HT-29 (cell line): Measurements from ENCODE around the gene FSCB. TPM values are rescaled to one million over a fixed set of nuclear protein-coding genes. Genes with fewer than 3 reads are reported as not detected.

Experiments
- DNase-seq: peaks from one replicate; pipeline ENCODE4 v3.0.0-alpha.2; 2015; ENCODE audit warnings: low spot score
- total RNA-seq: library from RNA; depleted of rRNA; stranded (reverse); fragments of >200 nt; shearing (Covaris generic); gene quantifications from 2 replicates; pipeline ENCODE4 v1.2.3, GENCODE V29; 2014; rRNA removed

The FSCB gene
- not detected in 2 replicates for total RNA-seq

DNA sequence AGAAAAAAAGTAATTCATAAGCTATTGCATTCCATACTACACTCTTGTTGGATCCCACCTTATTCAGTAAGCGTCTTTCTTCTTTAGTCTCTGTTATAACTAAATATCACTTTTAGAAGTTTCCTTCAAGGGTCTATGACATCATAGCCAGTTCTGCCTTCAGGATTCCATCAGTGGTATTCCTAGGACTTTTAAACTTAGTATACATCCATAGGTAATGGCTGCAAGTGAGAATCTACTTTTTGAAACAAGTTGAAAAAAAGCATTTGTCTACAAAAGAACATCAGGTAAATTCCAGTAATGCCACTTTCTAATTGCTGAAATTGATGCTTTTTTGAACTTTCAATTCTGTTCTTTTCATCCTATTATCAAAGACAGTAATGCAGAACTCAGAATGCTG lies at the start of gene FSCB:
TSS of gene FSCB (minus strand) at position 101 of the 400 bp plus-strand sequence. CDS start 296 bp downstream, outside the sequence.
- DNase-seq = no peak

- no peak for DNase-seq
Measured at GRCh38 chr14:44531658-44532057, 24.6 kb upstream of the FSCB start.

DNA sequence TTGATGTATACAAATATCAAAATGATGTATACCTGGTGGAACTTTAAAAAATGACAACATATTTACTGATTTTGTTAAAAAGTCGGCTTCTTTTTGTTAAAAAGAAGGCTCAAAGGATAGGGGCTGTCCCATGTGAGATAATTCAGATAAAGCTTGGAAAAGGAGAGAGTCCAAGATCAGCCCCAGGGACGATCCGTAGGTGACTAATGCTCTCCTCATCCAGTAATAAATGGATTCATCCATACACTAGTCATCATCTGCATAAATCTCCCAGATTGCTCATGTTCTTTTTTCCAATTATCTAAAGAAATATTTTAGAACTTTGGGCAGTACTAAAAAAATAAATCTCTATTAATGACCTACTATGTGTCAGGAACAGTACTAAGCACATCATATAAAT lies 23.4 kb upstream of the FSCB start:
- DNase-seq = no peak

- no peak for DNase-seq
Measured at GRCh38 chr14:44529026-44529425, 21.9 kb upstream of the FSCB start.

- no peak for DNase-seq
Measured at GRCh38 chr14:44528180-44528579, 21.1 kb upstream of the FSCB start.

DNA sequence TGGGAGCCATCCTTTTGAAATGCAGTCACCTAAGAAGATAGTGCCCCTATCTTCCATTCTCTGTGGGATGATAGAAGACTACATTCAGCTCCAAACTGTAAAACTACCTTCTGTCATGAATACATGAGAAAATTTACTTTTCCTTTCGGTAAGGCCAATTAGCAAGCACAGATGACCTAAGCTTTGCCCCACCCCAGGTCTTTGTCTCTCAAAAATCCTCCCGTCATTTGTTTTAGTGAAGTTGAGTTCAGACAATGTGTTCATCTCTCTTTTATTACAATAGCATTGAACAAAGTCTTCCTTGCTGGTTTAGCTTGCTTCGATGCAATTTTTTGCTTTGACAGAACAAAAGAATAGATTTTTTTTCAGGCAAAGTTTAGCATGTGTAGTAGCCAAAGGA lies 18.2 kb upstream of the FSCB start:
- DNase-seq = no peak

DNA sequence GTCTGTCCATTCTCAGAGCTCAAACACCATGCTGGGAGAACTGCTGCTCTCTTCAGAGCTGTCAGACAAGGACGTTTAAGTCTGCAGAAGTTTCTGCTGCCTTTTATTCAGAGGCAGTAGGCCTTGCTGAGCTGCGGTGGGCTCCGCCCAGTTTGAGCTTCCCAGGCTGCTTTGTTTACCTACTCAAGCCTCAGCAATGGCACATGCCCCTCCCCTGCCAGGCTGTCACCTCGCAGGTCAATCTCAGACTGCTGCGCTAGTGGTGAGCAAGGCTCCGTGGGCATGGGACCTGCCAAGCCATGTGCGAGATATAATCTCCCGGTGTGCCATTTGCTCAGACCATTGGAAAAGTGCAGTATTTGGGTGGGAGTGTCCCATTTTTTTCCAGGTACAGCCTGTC lies 8.6 kb upstream of the FSCB start:
- DNase-seq = peak; percentile 2

GRCh38 chr14:44508834-44509233 lies 1.8 kb upstream of the FSCB start:
- DNase-seq = no peak

GRCh38 chr14:44505588-44505987 lies 1.5 kb downstream of the FSCB start:
- no peak for DNase-seq

GRCh38 chr14:44497148-44497547 lies 9.9 kb downstream of the FSCB start:
- DNase-seq = no peak

- DNase-seq = no peak
Measured at GRCh38 chr14:44494137-44494536, 12.9 kb downstream of the FSCB start.

DNA sequence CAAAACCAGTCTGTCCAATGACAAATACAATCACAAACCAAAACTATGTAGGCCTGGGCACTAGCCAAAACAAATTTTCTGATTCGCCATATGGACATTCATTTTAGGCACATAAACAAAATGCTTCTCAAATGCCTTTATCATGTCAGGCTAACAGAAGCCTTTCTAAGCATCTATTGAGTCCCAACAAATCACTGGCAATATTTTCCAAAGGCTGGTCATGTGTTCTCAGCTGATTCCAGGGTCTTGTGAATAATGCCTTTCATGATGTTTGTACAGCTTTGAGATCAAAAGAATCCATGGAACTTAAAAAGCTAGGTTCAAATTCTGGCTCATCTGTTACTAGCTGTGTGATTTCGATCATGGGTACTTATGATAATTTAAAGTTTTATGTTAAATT lies 16.1 kb downstream of the FSCB start:
- DNase-seq = no peak

- DNase-seq = no peak
Measured at GRCh38 chr14:44477953-44478352, 29.1 kb downstream of the FSCB start.

GRCh38 chr14:44468771-44469170 lies 38.3 kb downstream of the FSCB start:
- no peak for DNase-seq

GRCh38 chr14:44463356-44464004 lies 43.6 kb downstream of the FSCB start:
- DNase-seq = no peak

DNA sequence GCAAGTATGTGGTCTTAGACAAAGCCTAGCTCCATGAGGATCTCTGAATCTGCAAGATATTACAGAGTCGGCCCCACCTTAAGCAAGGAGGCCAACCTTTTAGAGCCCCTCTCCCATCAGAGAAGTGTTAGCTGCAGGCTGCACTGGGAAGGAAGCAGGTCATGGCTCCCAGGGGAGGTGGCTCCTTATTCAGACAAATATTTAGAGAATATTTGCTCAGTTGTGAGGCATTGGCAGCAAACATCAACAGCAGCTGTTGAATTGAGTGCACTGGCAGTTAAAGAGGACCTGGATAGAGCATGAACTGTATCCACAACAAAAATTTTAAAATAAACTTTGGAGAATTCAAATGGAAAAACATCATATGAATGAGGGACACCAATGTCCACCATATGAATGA lies 44.7 kb downstream of the FSCB start:
- DNase-seq = no peak

DNA sequence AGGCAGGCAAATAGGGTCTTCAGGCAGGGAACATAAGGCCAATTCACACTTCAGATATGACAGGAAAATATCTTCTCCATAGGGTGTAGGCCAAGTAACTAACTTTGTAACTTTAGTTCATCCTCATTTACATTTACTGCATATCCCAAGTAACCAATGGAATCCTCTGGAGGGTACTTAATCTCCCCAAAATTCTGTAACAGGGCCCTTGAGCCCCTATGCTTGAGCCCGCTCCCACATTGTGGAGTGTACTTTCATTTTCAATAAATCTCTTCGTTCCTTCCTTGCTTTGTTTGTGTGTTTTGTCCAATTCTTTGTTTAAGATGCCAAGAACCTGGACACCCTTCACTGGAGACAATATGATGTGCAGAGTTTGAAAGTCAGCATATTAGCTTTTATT lies 45.3 kb downstream of the FSCB start:
- no peak for DNase-seq
